ENCODE data around the gene IFT25. TPM values are rescaled to one million over a fixed set of nuclear protein-coding genes. Genes with fewer than 3 reads are reported as not detected.

The IFT25 gene
- total and polyA plus RNA-seq, 2 of the 13 experiments (the other 11 are each of a cell fraction or from before 2014, with no cell fraction given): 19.7 to 48.0 TPM

DNA sequence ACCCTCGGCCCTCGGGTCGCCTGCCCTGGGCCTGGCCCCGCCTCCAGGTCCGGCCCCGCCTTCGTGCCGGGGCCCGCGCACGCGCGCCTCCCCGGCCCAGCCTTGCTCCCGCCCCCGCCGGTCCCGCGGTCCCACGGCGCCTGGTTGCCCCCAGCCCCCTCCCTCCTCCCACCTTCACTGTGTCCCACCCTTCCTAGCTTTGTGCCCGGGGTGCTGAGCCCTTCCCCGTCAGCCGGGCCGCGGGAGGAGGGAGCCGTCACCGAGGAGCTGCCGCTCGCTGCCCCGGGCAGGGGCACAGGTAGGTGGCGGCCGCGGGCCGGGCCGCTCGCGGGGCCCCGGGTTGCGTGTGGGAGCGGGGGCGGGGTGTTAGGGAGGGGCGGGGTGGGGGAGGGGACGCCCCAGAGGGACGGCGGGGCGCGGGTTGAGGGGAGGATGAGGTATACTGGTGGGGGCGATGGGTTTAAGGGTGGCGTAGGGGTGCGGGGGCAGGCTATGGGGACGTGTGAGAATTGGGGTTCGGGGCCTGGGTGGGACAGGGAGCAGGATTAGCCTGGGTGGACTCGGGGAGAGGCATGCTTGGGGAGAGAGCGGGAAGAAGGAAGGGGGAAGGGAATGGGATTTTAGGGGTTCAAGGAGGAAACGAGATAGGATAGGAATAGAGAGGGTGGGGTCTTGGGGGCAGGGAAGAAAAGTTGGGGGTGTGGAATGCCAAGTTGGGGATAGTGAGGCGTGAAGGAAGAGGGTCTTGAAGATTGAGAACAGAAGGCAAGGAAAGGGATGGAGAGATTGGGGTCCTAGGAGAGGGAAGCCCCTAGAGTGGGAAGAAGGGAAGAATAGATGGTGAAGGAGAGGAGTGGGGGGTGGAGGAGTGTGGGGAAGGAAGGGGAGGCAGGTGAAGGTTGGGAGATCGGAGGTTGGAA is 1.0 kb upstream of the IFT25 start, which contains the start of gene LRRC42 (continued):
- TF ChIP-seq ZFAT (CRISPR knock-in tag; conservative IDR thresholded peaks at IDR 0.05) (no peak), ZNF616 (CRISPR knock-in tag; IDR thresholded peaks at IDR 0.05; ENCODE audit: low read depth) (no peak), ZBTB38 (CRISPR knock-in tag; IDR thresholded peaks at IDR 0.05) (0 out of 2 replicates have a peak, but pooled peaks have one; percentile 19), ZNF709 (CRISPR knock-in tag; IDR thresholded peaks at IDR 0.05) (0 out of 2 replicates have a peak, but pooled peaks have one; percentile 22), PAWR (CRISPR knock-in tag; IDR thresholded peaks at IDR 0.05; ENCODE audit: borderline replicate concordance) (no peak), KLF9 (CRISPR knock-in tag; IDR thresholded peaks at IDR 0.05; ENCODE audit: low read depth) (no peak), RBFOX2 (IDR thresholded peaks at IDR 0.05; ENCODE audit: low read depth, low read length) (peak; percentile 37), ZSCAN31 (CRISPR knock-in tag; IDR thresholded peaks at IDR 0.05; ENCODE audit: low read depth) (0 out of 2 replicates have a peak, but pooled peaks have one; percentile 13)
- TF ChIP-seq, protein P1, sequence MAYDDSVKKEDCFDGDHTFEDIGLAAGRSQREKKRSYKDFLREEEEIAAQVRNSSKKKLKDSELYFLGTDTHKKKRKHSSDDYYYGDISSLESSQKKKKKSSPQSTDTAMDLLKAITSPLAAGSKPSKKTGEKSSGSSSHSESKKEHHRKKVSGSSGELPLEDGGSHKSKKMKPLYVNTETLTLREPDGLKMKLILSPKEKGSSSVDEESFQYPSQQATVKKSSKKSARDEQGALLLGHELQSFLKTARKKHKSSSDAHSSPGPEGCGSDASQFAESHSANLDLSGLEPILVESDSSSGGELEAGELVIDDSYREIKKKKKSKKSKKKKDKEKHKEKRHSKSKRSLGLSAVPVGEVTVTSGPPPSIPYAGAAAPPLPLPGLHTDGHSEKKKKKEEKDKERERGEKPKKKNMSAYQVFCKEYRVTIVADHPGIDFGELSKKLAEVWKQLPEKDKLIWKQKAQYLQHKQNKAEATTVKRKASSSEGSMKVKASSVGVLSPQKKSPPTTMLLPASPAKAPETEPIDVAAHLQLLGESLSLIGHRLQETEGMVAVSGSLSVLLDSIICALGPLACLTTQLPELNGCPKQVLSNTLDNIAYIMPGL (CRISPR knock-in tag; IDR thresholded peaks at IDR 0.05; ENCODE audit: borderline replicate concordance in 1 of 2, low read depth in 1 of 2): 0 out of 4 replicates have a peak, but pooled peaks of 1 of the 2 experiments have one; percentile 56
- TF ChIP-seq, protein P2, sequence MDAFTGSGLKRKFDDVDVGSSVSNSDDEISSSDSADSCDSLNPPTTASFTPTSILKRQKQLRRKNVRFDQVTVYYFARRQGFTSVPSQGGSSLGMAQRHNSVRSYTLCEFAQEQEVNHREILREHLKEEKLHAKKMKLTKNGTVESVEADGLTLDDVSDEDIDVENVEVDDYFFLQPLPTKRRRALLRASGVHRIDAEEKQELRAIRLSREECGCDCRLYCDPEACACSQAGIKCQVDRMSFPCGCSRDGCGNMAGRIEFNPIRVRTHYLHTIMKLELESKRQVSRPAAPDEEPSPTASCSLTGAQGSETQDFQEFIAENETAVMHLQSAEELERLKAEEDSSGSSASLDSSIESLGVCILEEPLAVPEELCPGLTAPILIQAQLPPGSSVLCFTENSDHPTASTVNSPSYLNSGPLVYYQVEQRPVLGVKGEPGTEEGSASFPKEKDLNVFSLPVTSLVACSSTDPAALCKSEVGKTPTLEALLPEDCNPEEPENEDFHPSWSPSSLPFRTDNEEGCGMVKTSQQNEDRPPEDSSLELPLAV (CRISPR knock-in tag; conservative IDR thresholded peaks at IDR 0.05; ENCODE audit: low read depth): no peak
- TF ChIP-seq, protein P3, sequence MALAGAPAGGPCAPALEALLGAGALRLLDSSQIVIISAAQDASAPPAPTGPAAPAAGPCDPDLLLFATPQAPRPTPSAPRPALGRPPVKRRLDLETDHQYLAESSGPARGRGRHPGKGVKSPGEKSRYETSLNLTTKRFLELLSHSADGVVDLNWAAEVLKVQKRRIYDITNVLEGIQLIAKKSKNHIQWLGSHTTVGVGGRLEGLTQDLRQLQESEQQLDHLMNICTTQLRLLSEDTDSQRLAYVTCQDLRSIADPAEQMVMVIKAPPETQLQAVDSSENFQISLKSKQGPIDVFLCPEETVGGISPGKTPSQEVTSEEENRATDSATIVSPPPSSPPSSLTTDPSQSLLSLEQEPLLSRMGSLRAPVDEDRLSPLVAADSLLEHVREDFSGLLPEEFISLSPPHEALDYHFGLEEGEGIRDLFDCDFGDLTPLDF (CRISPR knock-in tag; IDR thresholded peaks at IDR 0.05): no peak
- TF ChIP-seq, protein P4, sequence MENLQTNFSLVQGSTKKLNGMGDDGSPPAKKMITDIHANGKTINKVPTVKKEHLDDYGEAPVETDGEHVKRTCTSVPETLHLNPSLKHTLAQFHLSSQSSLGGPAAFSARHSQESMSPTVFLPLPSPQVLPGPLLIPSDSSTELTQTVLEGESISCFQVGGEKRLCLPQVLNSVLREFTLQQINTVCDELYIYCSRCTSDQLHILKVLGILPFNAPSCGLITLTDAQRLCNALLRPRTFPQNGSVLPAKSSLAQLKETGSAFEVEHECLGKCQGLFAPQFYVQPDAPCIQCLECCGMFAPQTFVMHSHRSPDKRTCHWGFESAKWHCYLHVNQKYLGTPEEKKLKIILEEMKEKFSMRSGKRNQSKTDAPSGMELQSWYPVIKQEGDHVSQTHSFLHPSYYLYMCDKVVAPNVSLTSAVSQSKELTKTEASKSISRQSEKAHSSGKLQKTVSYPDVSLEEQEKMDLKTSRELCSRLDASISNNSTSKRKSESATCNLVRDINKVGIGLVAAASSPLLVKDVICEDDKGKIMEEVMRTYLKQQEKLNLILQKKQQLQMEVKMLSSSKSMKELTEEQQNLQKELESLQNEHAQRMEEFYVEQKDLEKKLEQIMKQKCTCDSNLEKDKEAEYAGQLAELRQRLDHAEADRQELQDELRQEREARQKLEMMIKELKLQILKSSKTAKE (CRISPR knock-in tag; IDR thresholded peaks at IDR 0.05; ENCODE audit: borderline replicate concordance): no peak
- TF ChIP-seq, protein P5, sequence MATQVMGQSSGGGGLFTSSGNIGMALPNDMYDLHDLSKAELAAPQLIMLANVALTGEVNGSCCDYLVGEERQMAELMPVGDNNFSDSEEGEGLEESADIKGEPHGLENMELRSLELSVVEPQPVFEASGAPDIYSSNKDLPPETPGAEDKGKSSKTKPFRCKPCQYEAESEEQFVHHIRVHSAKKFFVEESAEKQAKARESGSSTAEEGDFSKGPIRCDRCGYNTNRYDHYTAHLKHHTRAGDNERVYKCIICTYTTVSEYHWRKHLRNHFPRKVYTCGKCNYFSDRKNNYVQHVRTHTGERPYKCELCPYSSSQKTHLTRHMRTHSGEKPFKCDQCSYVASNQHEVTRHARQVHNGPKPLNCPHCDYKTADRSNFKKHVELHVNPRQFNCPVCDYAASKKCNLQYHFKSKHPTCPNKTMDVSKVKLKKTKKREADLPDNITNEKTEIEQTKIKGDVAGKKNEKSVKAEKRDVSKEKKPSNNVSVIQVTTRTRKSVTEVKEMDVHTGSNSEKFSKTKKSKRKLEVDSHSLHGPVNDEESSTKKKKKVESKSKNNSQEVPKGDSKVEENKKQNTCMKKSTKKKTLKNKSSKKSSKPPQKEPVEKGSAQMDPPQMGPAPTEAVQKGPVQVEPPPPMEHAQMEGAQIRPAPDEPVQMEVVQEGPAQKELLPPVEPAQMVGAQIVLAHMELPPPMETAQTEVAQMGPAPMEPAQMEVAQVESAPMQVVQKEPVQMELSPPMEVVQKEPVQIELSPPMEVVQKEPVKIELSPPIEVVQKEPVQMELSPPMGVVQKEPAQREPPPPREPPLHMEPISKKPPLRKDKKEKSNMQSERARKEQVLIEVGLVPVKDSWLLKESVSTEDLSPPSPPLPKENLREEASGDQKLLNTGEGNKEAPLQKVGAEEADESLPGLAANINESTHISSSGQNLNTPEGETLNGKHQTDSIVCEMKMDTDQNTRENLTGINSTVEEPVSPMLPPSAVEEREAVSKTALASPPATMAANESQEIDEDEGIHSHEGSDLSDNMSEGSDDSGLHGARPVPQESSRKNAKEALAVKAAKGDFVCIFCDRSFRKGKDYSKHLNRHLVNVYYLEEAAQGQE (IDR thresholded peaks at IDR 0.05; ENCODE audit: borderline replicate concordance in 1 of 2, low read depth in 1 of 2, low read length in 2 of 2): no peak

Measured in HepG2 (cell line).